HG02852 (cell line): ENCODE data around the gene DDX52.

Experiments used
- ATAC-seq: cut with Tn5 transposase; IDR thresholded peaks from one replicate; pipeline ENCODE4 v1.9.1; 2021; ENCODE audit warnings: mild to moderate bottlenecking, moderate library complexity; ENCODE audit not compliant: unreplicated experiment

DDX52 gene

GRCh38 chr17:37592291-37592690 lies 51.0 kb downstream of the DDX52 start:
- ATAC-seq = no peak

- no peak for ATAC-seq
These were observed 58.2 kb downstream of the DDX52 start for GRCh38 chr17:37585066-37585465.

GRCh38 chr17:37576281-37576680 lies 67.0 kb downstream of the DDX52 start:
- no peak for ATAC-seq

GRCh38 chr17:37574427-37574826 lies 68.8 kb downstream of the DDX52 start:
- no peak for ATAC-seq

- ATAC-seq = no peak
These were observed 71.6 kb downstream of the DDX52 start for GRCh38 chr17:37571674-37572073.

GRCh38 chr17:37570527-37571093 lies 72.6 kb downstream of the DDX52 start:
- ATAC-seq = no peak

- no peak for ATAC-seq
These were observed 74.7 kb downstream of the DDX52 start for GRCh38 chr17:37568350-37569053.

GRCh38 chr17:37567538-37567937 lies 75.7 kb downstream of the DDX52 start:
- ATAC-seq = no peak

GRCh38 chr17:37567137-37567536 lies 76.1 kb downstream of the DDX52 start:
- ATAC-seq = no peak

GRCh38 chr17:37564252-37564651 lies 79.0 kb downstream of the DDX52 start:
- ATAC-seq = no peak

GRCh38 chr17:37562016-37562745 lies 81.1 kb downstream of the DDX52 start:
- ATAC-seq = no peak
